HepG2 (cell line): ENCODE data around the gene DDX10. TPM values are rescaled to one million over a fixed set of nuclear protein-coding genes. Genes with fewer than 3 reads are reported as not detected.

Source experiments
- ATF7 ChIP-seq, 2 experiments: fragments of 450-650 bp in 1 of 2; sonication (generic) in 1 of 2; formaldehyde crosslinking in 1 of 2; IDR thresholded peaks; 2 replicates each; pipeline versions ENCODE4 v1.4.0 to v1.6.1; 2016 to 2020; ENCODE audit warnings: antibody characterized with exemption in 1 of 2, mild to moderate bottlenecking in 1 of 2, missing genetic modification reagents in 1 of 2
- CTCF ChIP-seq: sonication (generic); formaldehyde crosslinking; IDR thresholded peaks from 2 replicates; pipeline ENCODE4 v1.5.0; 2020; ENCODE audit warnings: mild to moderate bottlenecking, missing genetic modification reagents, moderate library complexity
- DRAP1 ChIP-seq: IDR thresholded peaks from 2 replicates; pipeline ENCODE4 v1.6.1; 2016; ENCODE audit warnings: missing genetic modification reagents, missing compliant biosample characterization
- ERF ChIP-seq: IDR thresholded peaks from 2 replicates; pipeline ENCODE4 v1.6.1; 2018; ENCODE audit warnings: missing biosample characterization, missing genetic modification reagents
- FOXA3 ChIP-seq: IDR thresholded peaks from 2 replicates; pipeline ENCODE4 v1.6.1; 2016; ENCODE audit warnings: missing genetic modification reagents, missing compliant biosample characterization
- FOXO4 ChIP-seq: sonication (generic); formaldehyde crosslinking; conservative IDR thresholded peaks from 2 replicates; pipeline ENCODE4 v1.8.1; 2023; ENCODE audit warnings: missing genetic modification reagents
- MEF2D ChIP-seq: sonication (generic); formaldehyde crosslinking; IDR thresholded peaks from 2 replicates; pipeline ENCODE4 v1.5.1; 2020; ENCODE audit warnings: mild to moderate bottlenecking, missing genetic modification reagents
- NAIF1 ChIP-seq: sonication (generic); formaldehyde crosslinking; IDR thresholded peaks from 2 replicates; pipeline ENCODE4 v1.5.0; 2020; ENCODE audit warnings: mild to moderate bottlenecking, missing genetic modification reagents, borderline replicate concordance
- POLR2A ChIP-seq, 2 experiments: IDR thresholded peaks; 2 replicates each; pipeline ENCODE4 v1.6.1; 2011; ENCODE audit warnings: low read depth in 2 of 2, low read length in 2 of 2, mild to moderate bottlenecking in 1 of 2, moderate library complexity in 1 of 2; ENCODE audit not compliant: insufficient read depth in 1 of 2
- RAD21 ChIP-seq: fragments of 450-650 bp; formaldehyde crosslinking; IDR thresholded peaks from 2 replicates; pipeline ENCODE4 v1.5.0; 2020; ENCODE audit warnings: mild to moderate bottlenecking
- RNF2 ChIP-seq: fragments of 450-650 bp; conservative IDR thresholded peaks from 2 replicates; pipeline ENCODE4 v1.6.1; 2016; ENCODE audit warnings: low read depth
- TARDBP ChIP-seq: sonication (generic); formaldehyde crosslinking; IDR thresholded peaks from 2 replicates; pipeline ENCODE4 v1.8.0; 2022; ENCODE audit warnings: mild to moderate bottlenecking, missing genetic modification reagents
- THAP11 ChIP-seq: IDR thresholded peaks from 2 replicates; pipeline ENCODE4 v1.6.1; 2016; ENCODE audit warnings: missing biosample characterization, missing genetic modification reagents
- TSC22D2 ChIP-seq: sonication (generic); formaldehyde crosslinking; IDR thresholded peaks from 2 replicates; pipeline ENCODE4 v1.5.1; 2020; ENCODE audit warnings: missing genetic modification reagents, mild to moderate bottlenecking, borderline replicate concordance
- ZNF138 ChIP-seq: sonication (generic); formaldehyde crosslinking; IDR thresholded peaks from 2 replicates; pipeline ENCODE4 v1.5.0; 2020; ENCODE audit warnings: mild to moderate bottlenecking, low read depth, missing genetic modification reagents
- ZNF230 ChIP-seq: sonication (generic); formaldehyde crosslinking; IDR thresholded peaks from 2 replicates; pipeline ENCODE4 v1.4.0; 2020; ENCODE audit warnings: mild to moderate bottlenecking, missing genetic modification reagents
- ZNF317 ChIP-seq: sonication (generic); formaldehyde crosslinking; IDR thresholded peaks from 2 replicates; pipeline ENCODE4 v1.5.0; 2020; ENCODE audit warnings: mild to moderate bottlenecking, missing genetic modification reagents
- ZNF672 ChIP-seq: sonication (generic); formaldehyde crosslinking; IDR thresholded peaks from 2 replicates; pipeline ENCODE4 v1.8.1; 2022; ENCODE audit warnings: missing genetic modification reagents
- ZNF691 ChIP-seq: sonication (generic); formaldehyde crosslinking; IDR thresholded peaks from 2 replicates; pipeline ENCODE4 v1.4.0; 2020; ENCODE audit warnings: missing genetic modification reagents, low read depth, mild to moderate bottlenecking, borderline replicate concordance
- ZNF746 ChIP-seq: sonication (generic); formaldehyde crosslinking; IDR thresholded peaks from 2 replicates; pipeline ENCODE4 v1.8.0; 2022; ENCODE audit warnings: mild to moderate bottlenecking, missing genetic modification reagents
- ZNF768 ChIP-seq: sonication (generic); formaldehyde crosslinking; IDR thresholded peaks from 2 replicates; pipeline ENCODE4 v1.4.0; 2020; ENCODE audit warnings: missing genetic modification reagents
- ZSCAN9 ChIP-seq: IDR thresholded peaks from 2 replicates; pipeline ENCODE4 v1.6.1; 2016; ENCODE audit warnings: borderline replicate concordance
- polyA plus RNA-seq, 8 experiments: library from polyadenylated mRNA; depleted of rRNA in 3 of 8; stranded (reverse) in 7 of 8; unstranded in 1 of 8; fragments of >200 nt; fragmentation: Illumina TruSeq in 4 of 8; extraction: Trizol in 4 of 8; gene quantifications; 2 replicates each; pipeline versions ENCODE4 v1.2.1 to v1.2.3, GENCODE V29; 2011 to 2016; ENCODE audit warnings: low read depth in 4 of 8, missing spikeins in 1 of 8, mixed read lengths in 1 of 8; ENCODE audit not compliant: insufficient read depth in 1 of 8
- total RNA-seq, 5 experiments: library from RNA; depleted of rRNA; stranded (reverse); fragments of >200 nt; fragmentation: Illumina TruSeq; extraction: Trizol; gene quantifications; 2 replicates each; pipeline ENCODE4 v1.2.3, GENCODE V29; 2016; ENCODE audit warnings: low read depth in 1 of 5
- TF ChIP-seq, protein P1 (sequence below): IDR thresholded peaks from 2 replicates; pipeline ENCODE4 v1.4.0; 2020; ENCODE audit warnings: mild to moderate bottlenecking, missing genetic modification reagents

The DDX10 gene
- total and polyA plus RNA-seq, 2 of the 13 experiments (the other 11 are each of a cell fraction or from before 2014, with no cell fraction given): 17.0 to 32.0 TPM

DNA sequence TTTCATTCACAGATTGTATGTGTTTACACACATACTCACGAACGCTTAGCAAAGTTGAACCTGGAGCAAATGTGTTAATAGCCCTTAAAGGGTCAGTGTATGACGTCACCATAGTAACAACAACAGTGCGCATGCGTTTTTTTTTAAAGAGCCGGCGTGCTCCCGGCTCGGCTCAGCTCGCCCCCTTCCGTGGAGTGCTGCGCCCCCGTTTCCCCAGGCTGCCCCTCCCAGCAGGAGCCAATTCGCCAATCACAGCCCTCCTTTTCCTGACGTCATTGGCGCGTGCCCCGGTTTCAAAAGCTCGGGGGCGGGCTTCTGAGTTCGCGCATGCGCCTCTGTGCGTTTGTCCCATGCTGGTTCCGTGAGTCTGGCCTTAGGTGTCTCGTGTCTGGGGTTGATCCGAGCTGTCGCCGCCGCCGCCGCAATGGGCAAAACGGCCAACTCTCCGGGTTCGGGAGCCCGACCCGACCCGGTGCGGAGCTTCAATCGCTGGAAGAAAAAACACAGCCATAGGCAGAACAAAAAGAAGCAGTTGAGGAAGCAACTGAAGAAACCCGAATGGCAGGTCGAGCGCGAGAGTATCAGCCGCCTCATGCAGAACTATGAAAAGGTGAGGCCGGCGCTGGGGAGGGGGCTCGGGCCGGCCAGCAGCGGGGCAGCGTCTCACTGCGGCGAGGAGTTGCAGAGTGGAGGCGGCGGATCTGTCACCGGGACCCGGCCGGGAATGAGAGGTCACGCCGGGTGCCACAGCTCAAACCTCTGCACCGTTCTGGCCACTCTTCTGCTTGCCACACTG is at the start of gene DDX10 (continued):
- TF ChIP-seq, protein P1, sequence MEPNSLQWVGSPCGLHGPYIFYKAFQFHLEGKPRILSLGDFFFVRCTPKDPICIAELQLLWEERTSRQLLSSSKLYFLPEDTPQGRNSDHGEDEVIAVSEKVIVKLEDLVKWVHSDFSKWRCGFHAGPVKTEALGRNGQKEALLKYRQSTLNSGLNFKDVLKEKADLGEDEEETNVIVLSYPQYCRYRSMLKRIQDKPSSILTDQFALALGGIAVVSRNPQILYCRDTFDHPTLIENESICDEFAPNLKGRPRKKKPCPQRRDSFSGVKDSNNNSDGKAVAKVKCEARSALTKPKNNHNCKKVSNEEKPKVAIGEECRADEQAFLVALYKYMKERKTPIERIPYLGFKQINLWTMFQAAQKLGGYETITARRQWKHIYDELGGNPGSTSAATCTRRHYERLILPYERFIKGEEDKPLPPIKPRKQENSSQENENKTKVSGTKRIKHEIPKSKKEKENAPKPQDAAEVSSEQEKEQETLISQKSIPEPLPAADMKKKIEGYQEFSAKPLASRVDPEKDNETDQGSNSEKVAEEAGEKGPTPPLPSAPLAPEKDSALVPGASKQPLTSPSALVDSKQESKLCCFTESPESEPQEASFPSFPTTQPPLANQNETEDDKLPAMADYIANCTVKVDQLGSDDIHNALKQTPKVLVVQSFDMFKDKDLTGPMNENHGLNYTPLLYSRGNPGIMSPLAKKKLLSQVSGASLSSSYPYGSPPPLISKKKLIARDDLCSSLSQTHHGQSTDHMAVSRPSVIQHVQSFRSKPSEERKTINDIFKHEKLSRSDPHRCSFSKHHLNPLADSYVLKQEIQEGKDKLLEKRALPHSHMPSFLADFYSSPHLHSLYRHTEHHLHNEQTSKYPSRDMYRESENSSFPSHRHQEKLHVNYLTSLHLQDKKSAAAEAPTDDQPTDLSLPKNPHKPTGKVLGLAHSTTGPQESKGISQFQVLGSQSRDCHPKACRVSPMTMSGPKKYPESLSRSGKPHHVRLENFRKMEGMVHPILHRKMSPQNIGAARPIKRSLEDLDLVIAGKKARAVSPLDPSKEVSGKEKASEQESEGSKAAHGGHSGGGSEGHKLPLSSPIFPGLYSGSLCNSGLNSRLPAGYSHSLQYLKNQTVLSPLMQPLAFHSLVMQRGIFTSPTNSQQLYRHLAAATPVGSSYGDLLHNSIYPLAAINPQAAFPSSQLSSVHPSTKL (CRISPR knock-in tag): no peak
- peak; percentile 93 for TF ChIP-seq DRAP1 (CRISPR knock-in tag)
- no peak for TF ChIP-seq ZNF691 (CRISPR knock-in tag)
- TF ChIP-seq RAD21 (CRISPR knock-in tag): no peak
- TF ChIP-seq TARDBP: no peak
- TF ChIP-seq TSC22D2 (CRISPR knock-in tag): no peak
- TF ChIP-seq MEF2D (CRISPR knock-in tag): 0 out of 2 replicates have a peak, but pooled peaks have one; percentile 18
- TF ChIP-seq THAP11 (CRISPR knock-in tag): peak; percentile 64
- no peak for TF ChIP-seq FOXA3 (CRISPR knock-in tag)
- TF ChIP-seq ZNF138 (CRISPR knock-in tag): 0 out of 2 replicates have a peak, but pooled peaks have one; percentile 37
- TF ChIP-seq RNF2: 0 out of 2 replicates have a peak, but pooled peaks have one; percentile 23
- TF ChIP-seq ZNF317 (CRISPR knock-in tag): no peak
- no peak for TF ChIP-seq ZSCAN9 (CRISPR knock-in tag)
- no peak for TF ChIP-seq NAIF1 (CRISPR knock-in tag)
- TF ChIP-seq ATF7 (IDR thresholded peaks at IDR 0.05): peak; percentile 100
- peak; percentile 87 for TF ChIP-seq ATF7 (CRISPR knock-in tag; IDR thresholded peaks at IDR 0.05)
- TF ChIP-seq ZNF672 (CRISPR knock-in tag): no peak
- no peak for TF ChIP-seq FOXO4
- TF ChIP-seq ZNF746 (CRISPR knock-in tag): no peak
- peak; percentile 33; the same call in 1 of the 2 replicates for TF ChIP-seq ERF
- peak; percentile 50 for TF ChIP-seq CTCF (CRISPR knock-in tag)
- peak; percentile 60 to 71 for TF ChIP-seq POLR2A (IDR thresholded peaks at IDR 0.05; ENCODE audit: insufficient read depth in 1 of 2, low read depth in 2 of 2, low read length in 2 of 2)
- TF ChIP-seq ZNF230 (CRISPR knock-in tag): no peak
- TF ChIP-seq ZNF768 (CRISPR knock-in tag): no peak
